Activated CD8-positive, alpha-beta memory T cell treated with anti-CD3 and anti-CD28 coated beads, Interleukin-2, amount 10 ng/mL, durations not matched to agents 7 days and 5 days (primary cell): ENCODE measurements around the gene USP32. TPM values are rescaled to one million over a fixed set of nuclear protein-coding genes. Genes with fewer than 3 reads are reported as not detected.
A peak's percentile ranks its signal among the peaks of the same experiment; 100 is the strongest.
"Not testable (repeated sequence)": the region's sequence is repeated elsewhere in the genome, so short reads cannot be mapped to it uniquely, and the experiment has no call there.

Experiments
- ATAC-seq: fragments of 150-1000 bp; cut with Tn5 transposase; one replicate; pipeline ENCODE4 v1.10.0; 2021; ENCODE audit warnings: moderate library complexity
- CTCF ChIA-PET: fragments of 350-600 bp; sonication (Branson Sonifier 250); formaldehyde crosslinking; loops from one replicate; lab custom pipeline; 2021; ENCODE audit warnings: antibody characterized with exemption; lab: Charles Lee
- DNase-seq: peaks from one replicate; pipeline ENCODE4 v3.0.0-alpha.2; 2020
- H3K27ac Mint-ChIP-seq: one replicate; pipeline ENCODE4 v1.8.0; 2021; ENCODE audit warnings: mild to moderate bottlenecking, mixed read lengths
- H3K27me3 Mint-ChIP-seq: one replicate; pipeline ENCODE4 v1.8.0; 2021; ENCODE audit warnings: mixed read lengths
- H3K36me3 Mint-ChIP-seq: one replicate; pipeline ENCODE4 v1.8.0; 2021; ENCODE audit warnings: mild to moderate bottlenecking, mixed read lengths
- H3K4me1 Mint-ChIP-seq: one replicate; pipeline ENCODE4 v1.8.0; 2021; ENCODE audit warnings: mixed read lengths
- H3K4me3 Mint-ChIP-seq: one replicate; pipeline ENCODE4 v1.8.0; 2021; ENCODE audit warnings: mild to moderate bottlenecking, moderate library complexity, mixed read lengths
- H3K9me3 Mint-ChIP-seq: one replicate; pipeline ENCODE4 v1.8.0; 2022; ENCODE audit warnings: low read depth, mixed read lengths
- total RNA-seq, 2 experiments: library from RNA; stranded (reverse); gene quantifications; one replicate each; pipeline ENCODE4 v1.2.3, GENCODE V29; 2021

Gene USP32
- total RNA-seq, 2 experiments from 2014 or later, result 33.4 to 40.4 TPM

DNA sequence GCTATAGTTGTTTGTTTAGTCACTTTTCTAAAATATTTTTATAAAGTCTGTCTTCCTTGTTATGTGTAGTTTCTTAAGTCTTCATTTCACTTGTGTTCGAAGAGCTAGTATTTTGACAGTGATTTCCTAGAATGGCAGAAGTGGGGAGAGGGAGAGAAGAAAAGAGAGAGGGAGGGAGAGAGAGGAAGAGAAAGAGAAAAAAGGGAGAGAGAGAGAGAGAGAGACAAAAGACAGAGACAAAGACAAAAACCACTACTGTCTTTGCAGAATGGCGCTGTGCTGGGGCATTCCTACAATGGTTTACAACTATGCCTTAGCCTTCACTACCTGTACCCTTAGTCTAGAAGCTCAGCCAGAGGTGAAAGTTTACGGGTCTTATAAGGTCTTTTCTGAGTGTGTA, 151.6 kb downstream of the USP32 start:
- Mint-ChIP-seq H3K27ac (no peak overlapping the region), H3K9me3 (no peaks in the 10 kb centered on the region), H3K4me3 (no peak overlapping the region), H3K4me1 (no peaks in the 10 kb centered on the region), H3K36me3 (peaks cover 5% of the 10 kb centered on the region), H3K27me3 (no peaks in the 10 kb centered on the region)
- no peak for ATAC-seq
- CTCF ChIA-PET, result no interaction called here
- no peak for DNase-seq

DNA sequence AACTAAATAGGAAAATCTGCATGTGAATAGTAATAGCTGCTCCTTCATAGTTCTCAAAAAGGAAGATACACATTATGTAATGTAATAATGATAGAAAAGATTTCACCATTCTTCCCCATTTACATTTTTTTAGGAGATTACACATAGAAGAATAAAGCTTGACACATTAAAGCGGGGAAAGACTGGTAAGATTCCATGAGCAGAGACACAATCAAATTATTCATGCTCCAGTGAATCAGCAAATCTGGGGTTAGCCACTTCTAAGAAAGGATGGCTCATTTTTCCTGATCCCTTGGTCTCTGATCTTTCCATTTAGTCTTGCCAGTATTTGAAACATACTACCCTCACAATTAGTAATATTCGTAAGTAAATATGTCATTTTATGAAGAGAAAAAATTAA, 160.2 kb downstream of the USP32 start:
- DNase-seq (no peak), ATAC-seq (no peak)
- peaks cover 5% of the 10 kb centered on the region for H3K36me3 Mint-ChIP-seq
- H3K9me3 Mint-ChIP-seq, result no peaks in the 10 kb centered on the region
- no peaks in the 10 kb centered on the region for H3K27me3 Mint-ChIP-seq
- H3K27ac Mint-ChIP-seq, result no peak overlapping the region
- CTCF ChIA-PET, result interaction anchor here (0.6 to 2.3 kb wide), 19 partner anchors 10 to 489 kb away, joined by 3 to 9 read pairs (median 3); partner anchors contain the start of gene USP32
- H3K4me1 Mint-ChIP-seq, result no peaks in the 10 kb centered on the region
- H3K4me3 Mint-ChIP-seq, result no peak overlapping the region

GRCh38 chr17:60231234-60231633, 160.7 kb downstream of the USP32 start:
- no peaks in the 10 kb centered on the region for H3K9me3 Mint-ChIP-seq
- no peaks in the 10 kb centered on the region for H3K4me1 Mint-ChIP-seq

GRCh38 chr17:60230358-60230757, 161.6 kb downstream of the USP32 start:
- H3K36me3 Mint-ChIP-seq, result peaks cover 5% of the 10 kb centered on the region
- DNase-seq (no peak), ATAC-seq (no peak)
- H3K4me1 Mint-ChIP-seq, result no peaks in the 10 kb centered on the region
- CTCF ChIA-PET, result interaction anchor here (1.1 to 2.3 kb wide), 4 partner anchors 8 to 357 kb away, joined by 3 to 9 read pairs (median 5); no protein-coding TSS in a partner anchor
- no peaks in the 10 kb centered on the region for H3K27me3 Mint-ChIP-seq
- no peak overlapping the region for H3K4me3 Mint-ChIP-seq
- no peaks in the 10 kb centered on the region for H3K9me3 Mint-ChIP-seq
- no peak overlapping the region for H3K27ac Mint-ChIP-seq

More at GRCh38 chr17:60231234-60231633, 160.7 kb downstream of the USP32 start:
- no peak overlapping the region for H3K27ac Mint-ChIP-seq
- CTCF ChIA-PET, result interaction anchor here (0.6 to 2.3 kb wide), 19 partner anchors 9 to 489 kb away, joined by 3 to 9 read pairs (median 3); partner anchors contain the start of gene USP32
- H3K4me3 Mint-ChIP-seq, result no peak overlapping the region
- no peaks in the 10 kb centered on the region for H3K27me3 Mint-ChIP-seq
- DNase-seq (no peak), ATAC-seq (peak; percentile 39)
- H3K36me3 Mint-ChIP-seq, result peaks cover 5% of the 10 kb centered on the region

GRCh38 chr17:60229188-60229802, 162.6 kb downstream of the USP32 start:
- Mint-ChIP-seq H3K36me3 (no peaks in the 10 kb centered on the region), H3K27ac (no peak overlapping the region), H3K4me3 (no peak overlapping the region), H3K4me1 (no peaks in the 10 kb centered on the region), H3K27me3 (no peaks in the 10 kb centered on the region), H3K9me3 (no peaks in the 10 kb centered on the region)
- DNase-seq (no peak), ATAC-seq (no peak)
- CTCF ChIA-PET, result no interaction called here

GRCh38 chr17:60227276-60227675, 164.7 kb downstream of the USP32 start:
- DNase-seq, H3K9me3 Mint-ChIP-seq, H3K4me3 Mint-ChIP-seq, ATAC-seq, H3K27ac Mint-ChIP-seq, H3K36me3 Mint-ChIP-seq, H3K27me3 Mint-ChIP-seq, H3K4me1 Mint-ChIP-seq, CTCF ChIA-PET: not testable (repeated sequence)

GRCh38 chr17:60224064-60224463, 167.9 kb downstream of the USP32 start:
- no peaks in the 10 kb centered on the region for H3K27me3 Mint-ChIP-seq
- no peaks in the 10 kb centered on the region for H3K4me1 Mint-ChIP-seq
- no peak overlapping the region for H3K4me3 Mint-ChIP-seq
- H3K27ac Mint-ChIP-seq, result no peak overlapping the region
- CTCF ChIA-PET, result no interaction called here
- H3K36me3 Mint-ChIP-seq, result peaks cover 11% of the 10 kb centered on the region
- no peak for ATAC-seq
- DNase-seq, result no peak
- no peaks in the 10 kb centered on the region for H3K9me3 Mint-ChIP-seq

- H3K36me3 Mint-ChIP-seq, result peaks cover 11% of the 10 kb centered on the region
- ATAC-seq (no peak), DNase-seq (no peak)
- H3K4me1 Mint-ChIP-seq, result no peaks in the 10 kb centered on the region
- H3K4me3 Mint-ChIP-seq, result no peak overlapping the region
- CTCF ChIA-PET, result no interaction called here
- H3K9me3 Mint-ChIP-seq, result no peaks in the 10 kb centered on the region
- H3K27me3 Mint-ChIP-seq, result no peaks in the 10 kb centered on the region
- no peak overlapping the region for H3K27ac Mint-ChIP-seq
These were observed 168.5 kb downstream of the USP32 start for GRCh38 chr17:60223456-60223855.

DNA sequence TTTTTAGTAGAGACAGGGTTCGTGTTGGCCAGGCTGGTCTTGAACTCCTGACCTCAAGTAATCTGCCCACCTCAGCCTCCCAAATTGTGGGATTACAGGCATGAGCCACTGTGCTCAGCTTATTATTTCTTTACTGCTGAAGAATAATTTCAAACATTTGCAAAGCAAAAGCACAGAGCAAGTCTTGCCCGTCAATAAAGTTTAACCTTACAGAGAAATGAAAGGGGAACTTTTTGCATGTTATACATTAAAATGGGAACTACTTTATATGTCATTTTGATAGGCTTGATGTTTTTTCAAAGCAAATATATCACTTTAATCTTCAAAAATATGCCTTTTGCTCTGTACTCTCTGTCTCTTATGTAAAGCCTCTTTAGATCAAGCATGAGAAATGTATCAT, 173.2 kb downstream of the USP32 start:
- H3K27me3 Mint-ChIP-seq, DNase-seq, H3K27ac Mint-ChIP-seq, H3K4me3 Mint-ChIP-seq, H3K4me1 Mint-ChIP-seq, CTCF ChIA-PET, H3K9me3 Mint-ChIP-seq, ATAC-seq: not testable (repeated sequence)
- H3K36me3 Mint-ChIP-seq, result peaks cover 14% of the 10 kb centered on the region

DNA sequence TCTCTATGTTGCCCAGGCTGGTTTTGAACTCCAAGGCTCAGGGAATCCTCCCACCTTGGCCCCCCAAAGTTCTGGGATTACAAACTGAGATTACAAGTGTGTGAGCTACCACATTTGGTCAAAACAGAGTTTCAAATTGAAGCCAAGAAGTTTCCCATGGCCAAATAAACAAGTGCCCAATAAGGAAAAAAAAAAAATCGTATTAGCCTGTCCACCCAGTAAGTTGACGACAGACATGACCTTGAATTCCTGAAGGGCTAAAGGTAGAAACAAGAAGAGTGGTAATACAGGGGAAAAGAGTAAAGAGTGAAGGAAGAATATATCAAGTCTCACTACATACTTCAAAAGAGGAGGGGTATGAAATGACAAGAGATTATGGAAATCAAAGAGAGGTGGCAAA, 176.0 kb downstream of the USP32 start:
- H3K36me3 Mint-ChIP-seq, H3K4me3 Mint-ChIP-seq, CTCF ChIA-PET, DNase-seq, H3K9me3 Mint-ChIP-seq, H3K27me3 Mint-ChIP-seq, H3K27ac Mint-ChIP-seq, ATAC-seq, H3K4me1 Mint-ChIP-seq: not testable (repeated sequence)

DNA sequence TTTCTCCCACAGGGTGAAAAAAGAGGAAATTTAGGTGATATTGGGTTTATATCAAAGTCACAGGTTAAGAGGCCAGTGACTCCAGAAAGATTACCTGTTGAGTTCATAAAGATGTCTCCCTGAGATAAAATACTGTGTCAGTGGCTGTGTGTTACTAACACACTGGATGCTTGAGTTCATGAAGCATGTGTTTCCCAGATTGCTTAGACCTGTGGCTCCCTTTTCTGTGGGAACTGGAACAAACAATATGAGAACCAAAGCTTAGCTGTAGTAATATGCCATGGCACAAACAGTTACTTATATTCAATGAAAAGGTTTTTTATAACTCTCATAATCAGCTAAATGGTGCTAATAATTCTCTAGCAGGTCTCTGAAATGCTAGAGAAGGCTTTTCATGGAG, 180.7 kb downstream of the USP32 start:
- H3K9me3 Mint-ChIP-seq, H3K4me3 Mint-ChIP-seq, CTCF ChIA-PET, H3K27me3 Mint-ChIP-seq, H3K4me1 Mint-ChIP-seq, H3K36me3 Mint-ChIP-seq, ATAC-seq, H3K27ac Mint-ChIP-seq, DNase-seq: not testable (repeated sequence)

DNA sequence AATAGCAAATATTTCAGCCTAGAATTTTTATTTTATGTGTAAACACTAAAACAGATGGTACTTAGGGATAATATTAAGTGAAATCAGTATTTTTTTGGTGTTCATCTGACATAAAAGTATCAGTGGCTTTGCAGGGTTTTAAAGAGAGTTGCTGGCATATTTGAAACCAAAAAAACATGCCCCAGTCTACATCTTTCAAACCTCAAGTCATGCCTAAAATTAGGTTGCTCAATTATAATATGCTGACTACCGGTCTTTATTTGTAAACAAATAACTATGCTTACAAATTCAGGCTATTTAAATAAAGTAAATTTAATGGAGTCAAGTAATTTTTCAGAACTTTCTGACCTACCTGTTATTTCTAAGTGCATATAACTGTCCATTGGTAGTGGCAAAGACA, 183.6 kb downstream of the USP32 start:
- not testable (repeated sequence) for ATAC-seq, H3K27me3 Mint-ChIP-seq, H3K4me3 Mint-ChIP-seq, H3K4me1 Mint-ChIP-seq, DNase-seq, H3K27ac Mint-ChIP-seq, H3K36me3 Mint-ChIP-seq, H3K9me3 Mint-ChIP-seq
- CTCF ChIA-PET, result interaction anchor here (0.7 kb wide), 1 partner anchor 394 kb away, joined by 3 read pairs; no protein-coding TSS in a partner anchor

- H3K9me3 Mint-ChIP-seq, H3K27ac Mint-ChIP-seq, ATAC-seq, DNase-seq, CTCF ChIA-PET, H3K36me3 Mint-ChIP-seq, H3K4me3 Mint-ChIP-seq, H3K27me3 Mint-ChIP-seq, H3K4me1 Mint-ChIP-seq: not testable (repeated sequence)
These were observed 186.2 kb downstream of the USP32 start for GRCh38 chr17:60205782-60206181.

DNA sequence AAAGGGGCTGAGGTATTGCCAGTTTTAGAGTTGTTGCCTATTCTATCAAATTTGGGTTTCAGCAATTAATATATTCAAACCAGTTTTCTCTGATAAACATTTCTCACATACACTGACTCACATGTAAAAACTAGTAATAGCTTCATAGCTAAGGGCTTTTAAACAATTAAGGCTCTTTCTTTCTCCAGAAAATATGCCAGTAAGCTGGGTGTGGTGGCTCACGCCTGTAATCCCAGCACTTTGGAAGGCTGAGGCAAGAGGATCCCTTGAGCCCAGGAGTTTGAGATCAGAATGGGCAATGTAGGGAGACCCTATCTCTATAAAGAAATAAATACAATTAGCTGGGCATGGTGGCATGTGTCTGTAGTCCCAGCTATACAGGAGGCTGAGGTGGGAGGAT, 193.3 kb downstream of the USP32 start:
- not testable (repeated sequence) for H3K36me3 Mint-ChIP-seq, H3K27ac Mint-ChIP-seq, DNase-seq, H3K27me3 Mint-ChIP-seq, H3K4me3 Mint-ChIP-seq, H3K4me1 Mint-ChIP-seq, ATAC-seq, H3K9me3 Mint-ChIP-seq
- CTCF ChIA-PET, result interaction anchor here (1.4 kb wide), 1 partner anchor 222 kb away, joined by 3 read pairs; no protein-coding TSS in a partner anchor
